HG02763 (cell line): ENCODE measurements around the gene VCL.
"Not testable (repeated sequence)": the region's sequence is repeated elsewhere in the genome, so short reads cannot be mapped to it uniquely, and the experiment has no call there.

Experiments used
- ATAC-seq: cut with Tn5 transposase; IDR thresholded peaks from one replicate; pipeline ENCODE4 v1.9.1; 2021; ENCODE audit warnings: mild to moderate bottlenecking, moderate library complexity; ENCODE audit not compliant: unreplicated experiment

Gene VCL

GRCh38 chr10:74000892-74001669 is 3.2 kb downstream of the VCL start:
- no peak for ATAC-seq

DNA sequence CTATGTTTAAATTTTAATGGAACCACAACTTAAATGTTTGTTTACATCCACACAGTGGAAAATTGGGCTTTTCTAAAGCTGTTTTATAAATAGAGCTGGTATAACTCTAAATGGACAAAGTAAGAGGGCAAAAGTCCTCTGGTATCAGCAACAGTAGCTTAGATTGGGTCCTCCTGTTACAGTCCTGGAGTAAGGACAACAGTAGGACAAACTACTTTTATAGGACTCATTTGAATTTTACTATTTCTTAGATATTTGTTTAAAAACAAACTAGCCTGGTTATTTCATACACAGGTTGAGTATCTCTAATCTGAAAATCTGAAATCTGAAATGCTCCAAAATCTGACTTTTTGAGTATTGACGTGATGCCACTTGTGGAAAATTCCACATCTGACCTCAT is 8.4 kb downstream of the VCL start:
- ATAC-seq: no peak

DNA sequence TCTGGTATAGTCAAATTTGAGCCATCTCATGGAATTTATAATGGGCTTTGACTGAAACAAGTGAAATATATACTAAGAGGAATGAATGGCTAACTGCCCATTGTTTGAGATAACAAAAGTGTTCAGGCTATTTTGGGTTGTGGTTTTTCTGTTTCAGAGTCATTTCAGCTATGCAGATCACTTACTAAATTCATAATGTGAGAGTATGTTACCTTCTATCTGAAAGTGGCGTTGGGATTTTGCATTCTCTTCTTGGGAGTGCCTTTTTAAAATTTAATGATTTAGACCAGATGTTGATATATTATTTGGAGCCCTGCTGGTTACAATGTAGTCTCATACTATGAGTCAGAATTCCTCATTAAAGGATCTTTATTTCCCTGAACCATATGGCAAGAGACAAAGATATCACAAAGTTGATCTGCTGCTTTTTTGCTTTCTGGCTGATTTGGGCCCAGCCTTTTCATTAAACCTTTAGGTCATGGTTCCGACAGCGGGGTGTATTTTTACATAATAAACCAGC is 10.4 kb downstream of the VCL start:
- ATAC-seq: no peak

DNA sequence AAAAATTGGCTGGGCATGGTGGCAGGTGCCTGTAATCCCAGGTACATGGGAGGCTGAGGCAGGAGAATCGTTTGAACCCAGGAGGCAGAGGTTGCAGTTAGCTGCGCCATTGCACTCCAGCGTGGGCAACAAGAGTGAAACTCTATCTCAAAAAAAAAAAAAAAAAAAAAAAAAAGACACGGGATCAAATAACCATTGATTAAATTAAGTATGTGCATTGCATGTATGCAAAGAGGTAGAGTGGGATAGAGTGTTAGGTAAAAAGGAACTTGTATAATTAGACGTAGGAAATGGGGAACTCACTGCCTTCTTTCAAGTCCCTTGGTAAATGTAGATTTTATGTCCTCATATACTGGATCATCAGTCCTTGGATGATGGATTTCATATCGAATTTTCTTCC is 13.1 kb downstream of the VCL start:
- ATAC-seq: no peak

- no peak for ATAC-seq
Measured at GRCh38 chr10:74011770-74012169, 13.9 kb downstream of the VCL start.

GRCh38 chr10:74012480-74012879 is 14.6 kb downstream of the VCL start:
- ATAC-seq: no peak

- no peak for ATAC-seq
Measured at GRCh38 chr10:74013004-74013403, 15.1 kb downstream of the VCL start.

- not testable (repeated sequence) for ATAC-seq
Measured at GRCh38 chr10:74014574-74014973, 16.7 kb downstream of the VCL start.

DNA sequence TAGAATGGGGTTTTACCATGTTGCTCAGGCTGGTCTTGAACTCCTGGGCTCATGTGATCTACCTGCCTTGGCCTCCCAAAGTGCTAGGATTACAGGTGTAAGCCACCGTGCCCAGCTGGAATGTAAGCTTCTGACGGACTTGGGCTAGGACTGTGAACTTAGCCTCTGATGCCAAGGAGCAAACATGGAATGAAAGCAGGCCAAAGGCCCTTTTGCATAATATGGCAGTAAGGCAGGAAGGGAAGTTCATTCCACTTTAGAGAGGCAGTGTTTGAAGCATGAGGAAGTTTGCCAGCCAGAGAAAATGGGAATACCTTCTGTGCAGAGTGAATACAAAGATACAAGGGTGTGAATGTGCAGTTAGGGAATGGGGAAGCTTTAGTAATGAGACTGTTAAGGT is 20.3 kb downstream of the VCL start:
- no peak for ATAC-seq

GRCh38 chr10:74021248-74022055 is 23.5 kb downstream of the VCL start:
- no peak for ATAC-seq

DNA sequence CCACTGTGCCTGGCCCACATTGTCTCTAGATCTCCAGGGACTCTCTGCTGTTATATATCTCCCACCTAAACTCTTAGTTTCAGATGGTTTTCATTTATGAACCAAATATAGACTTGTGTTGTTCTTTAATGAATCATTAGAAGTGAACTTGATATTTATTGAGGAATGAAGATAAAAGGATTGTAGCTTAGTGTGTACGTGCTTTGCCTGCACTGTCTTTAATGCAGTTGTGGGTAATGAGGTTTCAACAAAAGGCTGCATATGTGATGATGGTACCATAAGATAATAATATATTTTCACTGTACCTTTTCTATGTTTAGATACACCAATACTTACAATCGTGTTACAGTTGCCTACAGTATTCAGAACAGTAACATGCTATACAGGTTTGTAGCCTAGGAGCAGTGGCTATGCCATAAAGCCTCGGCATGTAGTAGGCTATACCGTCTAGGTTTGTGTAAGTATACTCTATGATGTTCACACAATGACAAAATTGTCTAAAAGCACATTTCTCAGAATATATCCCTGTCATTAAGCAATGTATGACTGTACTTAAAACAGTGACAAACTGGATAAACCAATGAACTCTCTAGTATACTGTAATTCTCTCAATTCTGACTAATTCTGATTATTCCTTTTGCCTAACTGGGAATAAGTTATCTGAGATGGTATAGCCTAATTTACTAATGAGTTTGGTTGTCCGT is 25.2 kb downstream of the VCL start:
- ATAC-seq: no peak

- ATAC-seq: no peak
Measured at GRCh38 chr10:74024600-74024999, 26.7 kb downstream of the VCL start.

DNA sequence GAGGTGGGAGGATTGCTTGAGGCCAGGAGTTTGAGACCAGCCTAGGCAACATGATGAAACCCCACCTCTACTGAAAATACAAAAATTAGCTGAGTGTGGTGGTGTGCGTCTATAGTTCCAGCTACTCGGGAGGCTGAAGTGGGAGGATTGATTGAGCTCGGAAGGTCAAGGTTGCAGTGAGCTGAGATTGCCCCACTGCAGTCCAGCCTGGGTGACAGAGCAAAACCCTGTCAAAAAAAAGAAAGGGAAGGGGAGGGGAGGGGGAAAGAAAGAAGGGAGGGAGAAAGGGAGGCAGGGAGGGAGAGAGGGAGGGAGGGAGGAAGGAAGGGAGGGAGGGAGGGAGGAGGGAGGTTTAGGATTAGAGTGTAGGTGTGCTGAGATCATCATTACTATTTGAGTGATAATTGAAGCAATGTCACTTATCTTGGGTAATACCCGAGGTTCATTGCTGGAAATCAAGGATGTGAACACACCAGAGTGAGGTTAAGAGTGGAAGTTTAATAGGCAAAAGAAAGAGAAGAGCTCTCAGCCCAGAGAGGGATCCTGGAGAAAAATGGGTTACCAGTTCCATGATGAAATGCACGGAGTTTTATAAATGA is 27.6 kb downstream of the VCL start:
- ATAC-seq: no peak

- no peak for ATAC-seq
Measured at GRCh38 chr10:74026428-74027015, 28.6 kb downstream of the VCL start.

GRCh38 chr10:74027702-74028101 is 29.8 kb downstream of the VCL start:
- ATAC-seq: no peak

DNA sequence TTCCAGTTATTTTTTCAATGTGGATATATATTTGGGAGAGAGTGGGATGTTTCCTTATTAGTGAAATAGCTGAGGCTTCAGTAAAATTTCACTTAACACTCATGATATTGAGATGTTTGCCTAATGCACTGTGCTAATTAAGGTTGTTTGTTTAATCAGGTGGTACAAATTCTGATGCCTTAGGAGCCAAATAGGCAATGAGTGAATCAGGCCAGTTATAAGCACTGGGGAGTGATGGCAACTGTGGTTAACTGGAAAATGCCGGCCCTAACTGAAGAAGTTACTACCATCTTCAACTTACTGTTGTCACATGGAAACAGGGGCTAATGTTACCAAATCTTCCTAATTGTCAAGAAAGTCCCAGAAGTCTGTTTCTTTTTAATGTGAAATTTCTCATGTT is 32.0 kb downstream of the VCL start:
- ATAC-seq: no peak

DNA sequence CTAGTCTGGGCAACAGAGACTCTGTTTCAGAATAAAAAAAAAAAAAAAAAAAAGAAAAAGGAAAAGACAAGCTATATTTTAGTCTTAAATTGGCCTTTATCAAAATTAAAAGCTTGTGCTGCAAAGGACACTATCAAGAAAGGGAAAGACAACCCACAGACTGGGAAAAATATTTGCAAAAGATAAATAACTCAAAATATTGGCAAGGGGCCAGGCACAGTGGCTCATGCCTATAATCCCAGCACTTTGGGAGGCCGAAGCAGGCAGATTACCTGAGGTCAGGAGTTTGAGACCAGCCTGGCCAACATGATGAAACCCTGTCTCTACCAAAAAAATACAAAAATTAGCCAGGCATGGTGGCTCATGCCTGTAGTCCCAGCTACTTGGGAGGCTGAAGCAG is 34.3 kb downstream of the VCL start:
- not testable (repeated sequence) for ATAC-seq

DNA sequence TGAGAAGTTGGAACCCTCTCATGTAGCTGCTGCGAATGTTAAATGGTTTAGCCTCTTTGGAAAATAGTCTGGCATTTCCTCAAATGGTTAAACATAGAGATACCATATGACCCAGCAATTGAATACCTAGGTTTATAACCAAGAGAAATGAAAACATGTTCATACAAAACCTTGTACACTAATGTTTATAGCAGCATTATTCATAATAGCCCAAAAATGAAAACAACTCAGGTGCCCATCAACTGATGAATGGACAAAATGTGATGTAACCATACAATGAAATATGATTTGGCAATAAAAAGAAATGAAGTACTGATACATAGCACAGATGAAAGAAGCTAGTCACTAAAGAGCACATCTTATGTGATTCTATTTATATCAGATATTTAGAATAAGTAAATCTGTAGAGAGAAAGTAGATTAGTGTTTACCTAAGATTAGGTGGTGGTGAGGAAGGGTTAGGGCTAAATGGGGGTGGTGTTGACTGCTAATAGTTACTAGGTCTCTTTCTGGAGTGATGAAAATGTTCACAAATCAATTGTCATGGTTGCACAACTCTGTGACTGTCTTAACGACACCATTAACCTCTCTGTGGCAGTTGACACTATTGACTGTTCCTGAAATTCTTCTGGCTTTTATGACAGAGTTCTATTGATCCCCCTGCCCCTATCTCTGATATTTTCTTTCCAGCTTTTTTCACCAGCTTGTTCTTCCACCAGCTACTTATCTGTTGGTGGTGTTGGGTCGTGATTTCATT is 35.2 kb downstream of the VCL start:
- no peak for ATAC-seq

DNA sequence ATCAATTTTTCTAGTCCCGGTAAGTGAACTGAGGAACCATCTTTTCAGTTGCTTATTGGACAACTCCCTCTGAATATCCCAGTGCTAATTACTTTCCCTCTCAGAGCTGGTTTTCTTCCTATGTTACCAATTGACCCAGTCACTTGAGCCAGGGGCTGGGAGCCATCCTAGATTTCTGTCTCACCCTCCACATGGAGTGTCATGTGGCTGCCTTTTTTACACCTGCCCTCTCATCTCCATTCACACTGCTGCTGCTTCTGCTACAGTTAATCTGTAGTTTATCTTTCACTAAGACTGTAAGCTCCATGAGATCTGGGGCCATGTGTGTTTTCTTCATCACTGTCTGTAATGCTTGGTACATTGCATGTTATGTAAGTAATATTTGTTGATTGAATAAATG is 35.8 kb downstream of the VCL start:
- ATAC-seq: no peak

GRCh38 chr10:74034301-74034700 is 36.4 kb downstream of the VCL start:
- no peak for ATAC-seq
